RWPE2 (cell line): ENCODE measurements around the gene PFKFB1.

Experiments used
- ATAC-seq: fragments of 200-7000 bp; cut with Tn5 transposase; 3 replicates; pipeline ENCODE4 v1.9.1; 2021; ENCODE audit warnings: low read depth
- DNase-seq: peaks from one replicate; pipeline ENCODE4 v3.0.0-alpha.2; 2020; ENCODE audit warnings: low spot score
- H3K27ac ChIP-seq: fragments of 450-650 bp; 2 replicates; pipeline ENCODE4 v1.5.1; 2017; ENCODE audit warnings: mild to moderate bottlenecking; ENCODE audit not compliant: poor library complexity, severe bottlenecking
- H3K27me3 ChIP-seq: fragments of 250-450 bp; sonication (Bioruptor Pico); 2 replicates; pipeline ENCODE4 v1.5.1; 2021; ENCODE audit warnings: mild to moderate bottlenecking, moderate library complexity; ENCODE audit not compliant: insufficient read depth, poor library complexity, severe bottlenecking
- H3K36me3 ChIP-seq: fragments of 250-450 bp; sonication (Bioruptor Pico); 2 replicates; pipeline ENCODE4 v1.5.1; 2020; ENCODE audit warnings: low read depth, mild to moderate bottlenecking, moderate library complexity
- H3K4me1 ChIP-seq: fragments of 250-450 bp; sonication (Bioruptor Pico); 2 replicates; pipeline ENCODE4 v1.5.1; 2021; ENCODE audit warnings: mild to moderate bottlenecking, moderate library complexity; ENCODE audit not compliant: insufficient read depth, poor library complexity, severe bottlenecking
- H3K4me3 ChIP-seq: fragments of 250-450 bp; sonication (Bioruptor Pico); 2 replicates; pipeline ENCODE4 v1.5.1; 2021; ENCODE audit warnings: mild to moderate bottlenecking, moderate library complexity; ENCODE audit not compliant: severe bottlenecking
- H3K9me3 ChIP-seq: fragments of 250-450 bp; sonication (Bioruptor Pico); 2 replicates; pipeline ENCODE4 v1.5.1; 2021; ENCODE audit warnings: mild to moderate bottlenecking, moderate library complexity; ENCODE audit not compliant: severe bottlenecking
- CTCF ChIP-seq: fragments of 450-650 bp; IDR thresholded peaks from one replicate; pipeline ENCODE4 v1.5.1; 2017; ENCODE audit warnings: mild to moderate bottlenecking, moderate library complexity; ENCODE audit not compliant: poor library complexity, severe bottlenecking

Gene PFKFB1

GRCh38 chrX:55029291-55029690 is 35.3 kb upstream of the PFKFB1 start:
- ATAC-seq (no peak), DNase-seq (no peak)
- TF ChIP-seq CTCF = no peak
- no peaks in the 10 kb centered on the region for H3K36me3 ChIP-seq
- no peaks in the 10 kb centered on the region for H3K4me1 ChIP-seq
- no peaks in the 10 kb centered on the region for H3K9me3 ChIP-seq
- H3K4me3 ChIP-seq = no peak overlapping the region
- no peak overlapping the region for H3K27ac ChIP-seq
- no peaks in the 10 kb centered on the region for H3K27me3 ChIP-seq

- Histone ChIP-seq H3K36me3 (no peaks in the 10 kb centered on the region), H3K9me3 (no peaks in the 10 kb centered on the region), H3K4me1 (no peaks in the 10 kb centered on the region), H3K4me3 (no peak overlapping the region), H3K27ac (no peak overlapping the region), H3K27me3 (no peaks in the 10 kb centered on the region)
- no peak for ATAC-seq
- no peak for TF ChIP-seq CTCF
- no peak for DNase-seq
These were observed 34.6 kb upstream of the PFKFB1 start for GRCh38 chrX:55028611-55029010.

- H3K27me3 ChIP-seq = no peaks in the 10 kb centered on the region
- no peaks in the 10 kb centered on the region for H3K9me3 ChIP-seq
- ATAC-seq (no peak), DNase-seq (no peak)
- no peak overlapping the region for H3K4me3 ChIP-seq
- no peak for TF ChIP-seq CTCF
- no peak overlapping the region for H3K27ac ChIP-seq
- H3K4me1 ChIP-seq = no peaks in the 10 kb centered on the region
- H3K36me3 ChIP-seq = no peaks in the 10 kb centered on the region
These were observed 34.1 kb upstream of the PFKFB1 start for GRCh38 chrX:55028040-55028439.

- Histone ChIP-seq H3K36me3 (no peaks in the 10 kb centered on the region), H3K27ac (no peak overlapping the region), H3K27me3 (no peaks in the 10 kb centered on the region), H3K9me3 (no peaks in the 10 kb centered on the region), H3K4me3 (no peak overlapping the region), H3K4me1 (no peaks in the 10 kb centered on the region)
- DNase-seq (no peak), ATAC-seq (no peak)
- TF ChIP-seq CTCF = no peak
These were observed 32.9 kb upstream of the PFKFB1 start for GRCh38 chrX:55026840-55027239.

GRCh38 chrX:55026143-55026542 is 32.2 kb upstream of the PFKFB1 start:
- Histone ChIP-seq H3K36me3 (no peaks in the 10 kb centered on the region), H3K27me3 (no peaks in the 10 kb centered on the region), H3K27ac (no peak overlapping the region), H3K4me3 (no peak overlapping the region), H3K4me1 (no peaks in the 10 kb centered on the region), H3K9me3 (no peaks in the 10 kb centered on the region)
- ATAC-seq (peak; percentile 36; the same call in 1 of the 3 replicates), DNase-seq (no peak)
- TF ChIP-seq CTCF = no peak
